Brain pericyte (primary cell): ENCODE measurements around the gene CHST6.
"Not testable (repeated sequence)": the region's sequence is repeated elsewhere in the genome, so short reads cannot be mapped to it uniquely, and the experiment has no call there.

Experiments
- DNase-seq: peaks from one replicate; pipeline ENCODE4 v3.0.0-alpha.2; 2012; ENCODE audit warnings: low read depth, low spot score

The CHST6 gene

DNA sequence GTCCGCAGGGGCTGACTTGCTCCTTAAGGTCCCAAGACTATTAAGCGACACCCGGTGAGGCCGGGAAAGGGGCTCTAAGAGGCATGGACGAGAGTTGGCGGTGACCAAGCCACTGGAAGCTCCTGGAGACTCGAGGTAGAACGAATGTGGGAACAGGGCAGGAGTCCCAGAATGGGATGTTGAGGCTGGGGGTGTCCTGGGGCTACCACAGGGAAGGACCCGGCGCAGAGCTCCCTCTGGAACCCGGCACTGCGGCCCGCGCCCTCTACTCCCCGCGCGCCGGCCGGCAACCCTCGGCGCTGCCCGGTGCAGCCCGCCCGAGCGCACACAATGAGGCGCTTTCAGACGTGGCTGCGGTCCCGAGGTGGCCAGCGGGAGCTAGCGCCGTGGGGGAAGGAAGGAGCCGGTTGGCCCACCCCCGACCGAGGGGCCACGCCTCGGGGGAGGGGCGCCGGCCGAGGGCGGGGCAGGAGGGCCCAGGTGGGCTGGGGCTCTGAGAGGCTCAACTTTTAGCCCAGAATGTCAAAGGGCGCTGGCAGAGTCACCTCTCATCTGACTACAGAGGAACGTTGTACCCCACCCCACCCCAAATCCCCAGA, at the start of gene CHST6:
Gene CHST6, minus strand, starts transcription at position 366 of the 599 bp plus-strand sequence. CDS start 15,613 bp downstream, outside the sequence.
- no peak for DNase-seq

DNA sequence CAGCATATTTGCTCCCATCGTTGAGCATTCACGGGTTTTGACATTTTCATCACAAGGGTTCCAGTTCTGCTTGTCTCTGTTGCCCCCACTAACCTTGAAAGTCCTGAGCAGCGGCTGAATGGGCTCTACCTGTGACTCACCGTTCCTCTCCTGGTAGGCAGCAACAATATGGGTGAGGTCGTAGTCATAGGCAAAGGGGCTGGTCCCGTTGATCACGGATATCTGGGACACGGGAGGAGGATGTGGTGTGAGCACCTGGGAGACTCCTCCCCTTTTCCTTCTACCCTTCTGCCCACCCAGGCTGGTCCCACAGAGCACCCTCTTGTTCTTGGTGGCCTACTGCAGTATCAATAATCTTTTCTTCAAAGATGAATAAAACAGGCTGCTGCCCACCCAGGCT, 47.2 kb upstream of the CHST6 start:
- not testable (repeated sequence) for DNase-seq

DNA sequence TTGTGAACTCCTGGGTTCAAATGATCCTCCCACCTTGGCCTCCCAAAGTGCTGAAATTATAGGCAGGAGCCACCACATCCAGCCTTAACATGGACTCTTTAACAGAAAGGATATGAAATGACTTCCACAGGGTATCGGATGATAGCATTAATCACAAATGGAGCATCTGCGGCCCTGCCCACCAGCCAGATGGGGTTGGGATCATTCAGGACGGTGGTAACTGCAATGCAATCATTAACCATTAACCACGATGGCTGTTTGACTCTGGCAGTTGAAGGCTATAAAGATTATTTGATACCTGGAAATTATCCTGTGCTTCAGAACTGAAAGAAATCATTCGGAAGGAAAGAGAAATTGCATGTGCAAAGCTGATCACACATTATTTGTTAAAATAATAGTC, 46.0 kb upstream of the CHST6 start:
- no peak for DNase-seq

DNA sequence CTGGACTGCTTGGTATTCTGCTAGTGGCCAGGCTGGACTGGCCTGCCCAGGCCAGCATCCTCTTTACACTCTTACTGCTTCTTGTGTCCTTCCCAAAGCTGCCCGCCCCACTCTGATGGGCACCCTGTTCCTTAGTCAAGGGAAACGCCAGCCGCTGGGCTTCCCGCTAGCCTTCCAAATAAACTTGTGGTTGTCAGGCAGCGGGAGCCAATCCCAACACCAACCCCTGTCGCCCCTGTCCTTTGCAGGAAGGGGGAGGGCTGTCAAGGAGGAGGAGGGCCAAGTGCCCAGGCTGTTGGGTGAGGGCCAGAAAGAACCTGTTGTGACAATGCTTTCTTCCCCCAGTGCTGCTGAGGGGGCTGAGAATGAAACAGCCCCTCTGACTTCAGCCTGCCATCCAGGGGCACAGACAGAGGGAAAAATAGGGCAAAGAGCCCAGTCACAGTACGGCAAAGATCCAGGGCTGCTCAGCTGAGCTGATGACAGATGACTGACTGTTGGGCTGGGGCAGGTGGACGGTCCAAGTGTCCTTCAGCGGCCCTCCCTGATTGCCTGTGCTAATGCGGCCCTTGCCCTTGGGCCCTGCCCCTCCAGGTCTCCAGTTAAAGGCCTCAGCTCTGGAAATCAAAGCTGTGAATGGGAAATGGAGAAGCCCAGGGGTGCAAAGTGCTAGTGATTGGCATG, 43.8 kb upstream of the CHST6 start:
- not testable (repeated sequence) for DNase-seq

DNA sequence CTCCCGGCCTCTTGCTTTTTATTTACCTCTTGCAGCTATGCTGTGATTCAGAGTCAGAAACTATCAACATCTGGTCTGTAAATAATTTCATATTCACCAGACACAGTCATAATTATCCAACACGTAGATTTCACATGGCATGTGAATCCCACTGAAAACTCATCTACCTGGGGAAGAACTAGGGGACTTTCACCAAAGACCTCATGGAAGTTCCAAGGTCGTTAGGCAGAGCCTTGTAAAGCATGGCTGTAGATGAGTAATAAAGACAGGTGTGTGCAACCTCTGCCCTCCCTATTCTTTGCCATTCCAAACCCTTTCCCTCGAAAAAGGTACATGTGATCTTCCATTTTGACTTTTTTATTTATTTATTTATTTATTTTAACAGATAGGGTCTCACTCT, 42.5 kb upstream of the CHST6 start:
- no peak for DNase-seq

DNA sequence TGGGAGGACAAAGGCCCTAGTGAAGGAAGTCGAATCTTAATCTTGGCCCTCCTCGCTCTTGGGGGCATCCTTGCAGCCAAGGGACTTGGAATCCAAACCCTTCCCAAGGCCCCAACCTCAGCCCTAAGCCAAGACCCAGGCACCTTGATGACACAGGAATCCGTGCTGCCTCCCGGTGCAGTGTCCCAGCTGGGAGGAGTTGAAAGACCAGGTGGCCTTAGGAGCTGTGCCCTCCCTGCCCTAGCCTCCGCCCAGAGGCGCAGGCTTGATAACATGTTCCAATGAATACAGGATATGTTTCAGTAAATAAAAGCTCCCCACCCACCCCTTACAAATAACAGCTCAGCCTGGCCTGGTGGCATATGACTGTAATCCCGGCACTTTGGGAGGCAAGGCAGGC, 40.7 kb upstream of the CHST6 start, which contains the start of gene CHST5:
Gene CHST5, minus strand, starts transcription at position 208 of the 400 bp plus-strand sequence. CDS start 5,724 bp downstream, outside the sequence.
- no peak for DNase-seq

DNA sequence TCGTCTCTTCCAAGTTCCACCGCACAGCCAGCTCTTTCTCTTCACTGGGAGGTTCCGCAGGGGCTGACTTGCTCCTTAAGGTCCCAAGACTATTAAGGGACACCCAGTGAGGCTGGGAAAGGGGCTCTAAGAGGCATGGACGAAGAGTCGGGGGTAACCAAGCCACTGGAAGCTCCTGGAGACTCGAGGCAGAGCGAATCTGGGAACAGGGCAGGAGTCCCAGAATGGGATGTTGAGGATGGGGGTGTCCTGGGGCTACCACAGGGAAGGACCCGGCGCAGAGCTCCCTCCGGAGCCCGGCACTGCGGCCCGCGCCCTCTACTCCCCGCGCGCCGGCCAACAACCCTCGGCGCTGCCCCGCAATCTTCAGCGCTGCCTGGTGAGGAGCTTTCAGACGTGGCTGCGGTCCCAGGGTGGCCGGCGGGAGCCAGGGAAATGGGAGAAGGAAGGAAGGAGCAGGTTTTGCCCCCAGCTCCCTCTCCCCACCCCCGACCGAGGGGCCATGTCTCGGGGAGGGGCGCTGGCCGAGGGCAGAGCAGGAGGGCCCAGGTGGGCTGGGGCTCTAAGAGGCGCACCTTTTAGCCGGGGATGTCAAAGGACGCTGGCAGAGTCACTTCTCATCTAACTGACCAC, 40.1 kb upstream of the CHST6 start:
- DNase-seq: no peak

DNA sequence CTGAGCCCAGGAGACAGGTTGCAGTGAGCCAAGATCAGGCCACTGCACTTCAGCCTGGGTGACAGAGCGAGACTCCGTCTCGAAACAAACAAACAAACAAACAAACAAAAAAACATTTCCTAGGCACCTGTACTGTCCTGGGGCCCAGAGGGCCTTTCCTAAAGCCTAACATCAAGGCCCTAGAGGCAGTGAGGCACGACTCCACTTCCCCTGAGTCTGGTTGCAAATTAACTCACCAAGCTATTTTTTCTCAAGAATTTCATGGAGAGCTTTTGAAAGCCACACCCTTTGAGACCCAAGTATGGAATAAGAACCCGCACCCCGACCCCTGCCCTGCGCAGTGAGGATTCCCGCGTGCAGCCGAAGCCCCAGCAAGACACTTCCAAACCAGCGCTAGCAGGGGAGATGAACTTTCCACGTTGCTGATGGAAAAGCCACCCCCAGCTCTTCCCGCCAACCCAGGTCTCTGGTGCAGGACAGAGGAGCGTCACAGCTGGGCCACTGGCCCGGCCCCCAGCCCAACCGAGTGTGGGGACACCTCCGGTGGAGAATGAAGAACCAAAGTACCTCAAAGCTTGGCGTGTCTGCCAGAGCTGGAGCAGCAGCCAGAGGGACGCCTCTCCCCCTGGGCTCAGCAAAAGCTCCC, 39.4 kb upstream of the CHST6 start:
- DNase-seq: no peak

DNA sequence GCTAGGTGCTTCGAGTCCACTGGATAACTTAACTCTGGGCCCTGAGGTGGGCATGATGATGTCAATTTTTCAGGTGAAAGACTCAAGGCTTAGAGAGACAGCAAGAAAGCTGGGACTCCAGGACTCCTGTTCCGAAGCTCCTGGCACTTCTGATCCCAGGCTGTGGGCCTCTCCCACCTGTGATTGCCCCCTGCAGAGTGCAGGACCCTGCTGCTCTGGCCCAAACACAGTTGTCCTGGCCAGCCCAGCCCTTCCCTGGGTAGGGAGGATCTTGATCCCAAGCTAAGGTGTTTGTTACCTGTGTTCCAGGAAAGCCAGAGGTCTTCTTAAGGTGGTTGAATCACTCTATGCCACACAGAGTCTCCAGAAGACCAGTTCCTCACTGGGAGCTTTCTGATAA, 37.5 kb upstream of the CHST6 start:
- DNase-seq: no peak

DNA sequence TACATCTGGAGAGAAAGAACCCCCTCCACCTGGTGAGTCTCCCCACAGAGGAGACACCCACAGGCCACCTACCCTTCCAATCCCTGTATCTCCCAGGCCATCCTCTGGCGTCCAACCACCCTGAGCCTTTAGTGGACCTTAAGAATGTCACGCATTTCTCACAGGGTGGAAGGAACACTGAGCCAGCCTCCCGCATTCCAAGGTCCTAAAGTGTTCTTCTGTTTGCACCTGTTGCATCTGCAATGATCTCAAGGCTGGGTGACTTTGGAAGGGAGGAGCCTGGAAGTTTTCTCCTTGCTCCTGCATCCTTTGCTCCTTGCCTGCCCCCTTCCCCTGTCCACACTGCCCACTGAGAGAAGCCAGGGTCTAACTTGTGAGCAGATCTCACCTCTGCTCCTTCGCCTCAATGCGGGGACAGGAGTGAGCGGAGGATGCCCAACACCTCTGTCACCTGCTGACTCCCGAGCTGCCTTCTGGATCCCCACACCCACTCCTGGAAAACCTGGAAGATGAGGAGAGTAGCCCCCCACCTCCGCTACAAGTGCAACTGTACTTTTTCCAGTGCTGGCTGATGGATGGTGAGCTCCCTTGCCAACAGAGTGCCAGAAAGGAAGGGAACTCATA, 37.0 kb upstream of the CHST6 start:
- DNase-seq: no peak

DNA sequence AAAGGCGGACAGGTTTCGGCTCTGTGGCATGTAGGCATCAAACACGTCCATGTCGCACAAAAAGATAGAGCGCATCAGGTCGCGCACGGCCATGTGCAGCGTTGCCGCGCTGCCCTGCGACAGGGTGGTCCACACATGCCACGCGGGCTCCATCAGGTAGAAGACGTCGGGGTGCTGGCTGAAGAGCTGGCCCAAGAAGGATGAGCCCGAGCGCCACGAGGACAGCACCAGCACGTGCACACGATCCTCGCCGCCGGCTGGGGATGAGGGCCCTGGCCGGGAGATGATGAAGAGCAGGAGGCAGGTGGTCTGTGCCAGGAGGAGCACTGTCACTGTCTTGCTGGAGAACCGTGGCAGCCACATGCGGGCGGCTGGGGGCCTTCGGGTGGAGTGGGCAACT, 34.7 kb upstream of the CHST6 start:
- no peak for DNase-seq

DNA sequence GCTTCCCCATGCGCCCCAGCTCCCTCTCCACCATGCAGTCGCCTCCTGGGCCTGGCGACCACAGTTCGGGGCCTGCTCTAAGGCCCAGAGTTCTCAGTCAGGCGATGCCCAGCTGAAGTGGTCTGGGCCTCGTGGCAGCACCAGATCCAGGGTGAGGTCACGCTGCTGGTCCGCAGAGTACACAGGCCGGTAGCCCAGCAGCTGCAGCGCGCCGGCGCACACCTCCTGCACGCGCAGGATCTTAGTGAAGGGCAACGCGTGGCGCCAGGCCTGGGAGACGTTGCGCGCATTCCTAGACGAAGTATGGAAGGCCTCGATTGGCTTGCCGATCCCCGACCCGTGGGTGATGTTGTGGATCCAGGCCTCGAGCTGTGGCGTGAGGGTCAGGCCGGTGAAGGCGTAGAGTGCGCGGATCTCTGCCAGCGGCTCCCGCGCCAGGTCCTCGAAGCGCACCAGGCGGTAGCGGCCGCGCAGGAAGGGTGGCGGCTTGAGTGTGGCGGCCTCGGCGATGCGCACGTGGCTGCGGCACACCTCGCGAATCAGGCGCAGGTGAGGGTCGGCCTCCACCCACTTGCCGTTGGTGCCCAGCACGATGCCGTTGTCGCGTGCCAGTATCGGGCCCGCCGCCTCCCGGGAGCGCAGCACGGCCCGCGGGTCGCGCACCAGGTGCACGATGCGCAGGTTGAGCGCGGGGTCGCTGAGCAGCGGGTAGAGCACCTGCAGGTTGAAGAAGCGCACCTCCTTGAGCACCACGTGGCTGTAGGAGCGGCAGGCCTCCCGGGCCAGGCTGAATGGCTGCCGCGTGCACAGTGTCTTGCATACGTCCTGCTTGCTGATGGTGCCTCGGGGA, 34.0 kb upstream of the CHST6 start:
- DNase-seq: no peak

DNA sequence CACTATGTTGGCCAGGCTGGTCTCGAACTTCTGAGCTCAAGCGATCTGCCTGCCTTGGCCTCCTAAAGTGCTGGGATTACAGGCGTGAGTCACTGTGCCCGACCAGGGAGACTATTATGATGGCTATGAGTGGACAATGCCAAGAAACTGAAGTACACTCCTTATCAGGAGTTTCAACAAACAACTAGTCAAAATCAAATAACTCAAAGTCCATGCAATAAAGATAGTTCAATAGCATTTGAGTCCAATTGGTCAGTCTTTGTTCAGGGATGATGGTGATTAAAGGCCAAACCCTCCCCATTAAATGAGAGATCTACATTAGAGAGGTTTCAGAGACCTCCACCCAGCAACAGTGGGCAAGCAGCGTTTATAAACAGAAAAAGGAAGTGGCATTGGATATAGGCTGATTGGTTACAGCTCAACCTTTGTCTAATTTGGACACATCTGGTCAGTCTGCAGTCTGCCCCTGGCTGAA, 32.6 kb upstream of the CHST6 start:
- DNase-seq: no peak

DNA sequence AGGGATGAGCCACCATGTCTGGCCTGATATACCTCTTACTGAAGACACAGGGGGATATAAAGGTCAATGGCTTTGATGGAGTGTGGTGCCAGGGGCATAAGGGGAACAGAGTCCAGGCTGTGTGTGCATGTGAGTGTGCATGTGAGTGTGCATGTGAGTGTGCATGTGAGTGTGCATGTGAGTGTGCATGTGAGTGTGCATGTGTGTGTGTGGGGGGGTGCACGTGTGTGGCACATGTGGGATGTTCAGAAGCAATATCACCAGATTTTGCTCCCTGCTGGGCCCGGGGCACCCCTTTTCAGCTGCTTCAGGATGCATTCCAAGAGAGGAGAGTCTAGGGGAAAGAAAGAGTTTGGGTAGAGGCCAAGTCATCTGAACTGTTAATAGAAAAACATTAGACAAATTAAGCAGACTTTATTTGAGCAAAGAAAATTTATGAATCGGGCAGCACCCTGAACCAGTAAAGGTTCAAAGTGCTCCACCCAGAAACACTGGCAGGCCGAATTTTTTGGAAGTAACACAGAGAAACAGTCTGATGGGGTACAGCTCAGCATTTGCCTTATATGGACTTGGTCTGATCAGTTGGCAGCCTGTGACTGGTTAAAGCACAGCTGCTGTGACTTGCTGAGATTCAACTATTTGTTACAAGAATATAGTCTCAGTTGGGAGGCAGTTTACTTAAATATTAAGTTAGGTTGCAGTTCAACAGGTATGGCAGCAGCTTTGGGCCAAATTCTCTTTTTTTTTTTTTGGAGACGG, 31.0 kb upstream of the CHST6 start:
- DNase-seq: no peak

DNA sequence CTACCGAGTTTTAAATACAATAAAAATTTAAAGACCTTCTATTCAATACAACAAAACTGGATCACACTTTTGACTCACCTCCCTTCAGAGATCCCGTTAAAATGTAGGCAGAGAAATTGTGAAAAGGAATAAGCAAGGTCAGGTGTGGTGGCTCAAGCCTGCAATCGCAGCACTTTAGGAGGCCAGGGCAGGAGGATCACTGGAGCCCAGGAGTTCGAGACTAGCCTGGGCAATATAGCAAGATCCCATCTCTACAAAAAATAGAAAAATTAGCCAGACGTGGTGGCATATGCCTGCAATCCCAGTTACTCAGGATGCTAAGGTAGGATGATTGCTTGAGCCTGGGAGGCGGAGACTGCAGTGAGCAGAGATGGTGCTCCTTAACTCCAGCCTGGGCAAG, 23.9 kb upstream of the CHST6 start:
- no peak for DNase-seq

DNA sequence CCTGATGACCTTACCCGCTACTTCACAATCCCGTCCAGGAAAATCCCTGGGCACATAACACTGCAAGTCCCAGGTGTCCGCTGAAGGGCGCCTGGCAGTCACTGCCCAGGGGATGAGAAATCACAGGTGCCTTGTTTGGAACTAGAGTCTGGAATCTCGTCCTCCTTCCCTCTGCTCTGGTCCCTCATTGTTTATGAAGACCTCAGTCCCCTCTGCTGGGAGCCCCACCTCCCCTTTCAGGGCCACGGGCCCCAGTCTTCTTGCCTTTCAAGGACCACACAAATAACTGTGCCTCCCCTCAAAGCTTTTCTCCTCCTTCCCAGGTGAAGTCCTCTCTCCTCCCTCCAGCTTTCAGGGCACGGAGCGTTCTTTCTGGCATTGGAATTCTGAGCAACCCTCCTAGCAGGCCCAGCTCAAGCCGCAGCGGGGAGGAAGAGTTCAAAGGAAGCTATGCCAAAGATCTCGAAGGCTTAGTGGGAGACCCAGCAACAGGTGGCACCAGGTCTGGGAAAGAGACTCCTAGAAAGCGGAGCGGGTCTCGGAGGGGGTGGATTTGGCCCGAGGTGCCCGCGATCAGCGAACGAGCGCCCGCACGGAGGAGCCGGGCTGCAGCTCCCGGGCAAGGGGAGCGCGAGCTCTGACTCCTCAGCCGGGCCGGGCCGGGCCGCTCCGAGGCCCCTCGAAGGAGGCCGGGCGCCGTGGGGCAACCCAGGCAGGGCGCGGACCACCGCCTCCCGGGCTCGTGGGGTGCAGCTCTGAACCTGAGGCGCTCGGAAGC, 21.1 kb upstream of the CHST6 start:
- not testable (repeated sequence) for DNase-seq

DNA sequence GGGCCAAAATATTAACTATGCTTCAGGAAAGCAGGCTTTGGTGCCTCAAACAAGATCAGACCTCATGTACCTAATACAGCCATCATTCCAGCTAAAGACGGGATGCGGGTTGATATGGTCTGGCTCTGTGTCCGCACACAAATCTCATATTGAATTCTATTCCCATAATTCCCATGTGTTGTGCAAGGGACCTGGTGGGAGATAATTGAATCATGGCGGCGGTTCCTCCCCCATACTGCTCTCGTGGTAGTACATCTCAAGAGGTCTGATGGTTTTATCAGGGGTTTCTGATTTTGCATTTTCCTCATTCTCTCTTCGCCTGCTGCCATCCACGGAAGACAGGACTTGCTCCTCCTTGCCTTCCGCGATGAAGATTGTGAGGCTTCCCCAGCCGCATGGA, 19.1 kb upstream of the CHST6 start:
- no peak for DNase-seq

DNA sequence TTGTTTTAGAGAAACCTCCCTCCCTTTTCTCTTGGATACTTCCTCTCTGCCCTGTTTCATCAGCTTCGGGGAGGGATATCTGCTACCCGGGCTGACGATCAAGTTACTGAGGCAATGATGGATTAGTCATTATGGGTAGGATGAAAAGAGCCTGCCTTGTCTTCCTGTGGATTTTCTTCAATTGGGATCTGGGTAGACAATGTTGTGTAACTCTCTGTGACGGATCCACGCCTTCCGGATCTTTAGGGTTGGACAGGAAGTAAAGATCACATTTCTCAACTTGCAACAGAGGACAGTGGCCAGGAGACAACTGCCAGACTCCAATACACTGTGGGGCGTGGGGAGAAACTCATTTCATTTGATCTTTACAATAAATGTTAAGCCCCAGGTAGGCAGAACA, 11.3 kb upstream of the CHST6 start:
- DNase-seq: no peak

DNA sequence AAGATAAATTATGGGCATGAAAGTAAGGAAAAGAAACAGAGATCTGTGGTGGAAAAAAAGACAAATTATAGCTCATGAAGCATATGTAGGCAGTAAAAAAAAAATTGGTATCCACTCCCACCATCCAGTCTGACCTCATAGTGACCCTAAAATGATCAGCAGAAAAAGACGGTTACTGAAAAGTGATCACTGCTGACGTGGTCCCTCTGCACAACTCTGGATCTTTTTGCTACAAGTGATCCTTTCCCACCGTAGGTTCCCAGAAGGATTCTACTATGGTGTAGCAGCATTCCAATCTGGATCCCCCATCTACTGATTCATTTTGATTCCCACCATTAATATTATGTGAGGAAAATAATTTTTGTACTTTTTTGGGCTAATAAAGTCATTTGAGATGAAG, 10.9 kb upstream of the CHST6 start:
- DNase-seq: no peak
